Measurements from ENCODE around the gene CLCN6. TPM values are rescaled to one million over a fixed set of nuclear protein-coding genes. Genes with fewer than 3 reads are reported as not detected.

The CLCN6 gene
- total RNA-seq, 1 donor from 2014 or later, result 16.1 TPM

- Histone ChIP-seq H3K27me3 (ENCODE audit: low read depth) (no peaks in the 10 kb centered on the region), H3K27ac (replicated peaks) (peak overlapping the region; percentile 5), H3K4me1 (peaks cover 22% of the 10 kb centered on the region), H3K4me3 (no peak overlapping the region), H3K9me3 (replicated peaks) (no peaks in the 10 kb centered on the region), H3K36me3 (peaks cover 80% of the 10 kb centered on the region)
- DNase-seq, result no peak
- intact Hi-C loops (cut with micrococcal nuclease), result loop anchor here (5.0 kb wide), 1 partner anchor 52 kb away; no protein-coding TSS in a partner anchor
- no peak for TF ChIP-seq CTCF (IDR thresholded peaks at IDR 0.05; ENCODE audit: borderline replicate concordance)
Measured at GRCh38 chr1:11839727-11840705, 34.0 kb downstream of the CLCN6 start.

- peaks cover 66% of the 10 kb centered on the region for H3K36me3 ChIP-seq
- H3K9me3 ChIP-seq (replicated peaks), result no peaks in the 10 kb centered on the region
- no peaks in the 10 kb centered on the region for H3K27me3 ChIP-seq (ENCODE audit: low read depth)
- intact Hi-C loops (cut with micrococcal nuclease), result no loop called here
- H3K4me1 ChIP-seq, result peaks cover 22% of the 10 kb centered on the region
- TF ChIP-seq CTCF (IDR thresholded peaks at IDR 0.05; ENCODE audit: borderline replicate concordance), result no peak
- H3K27ac ChIP-seq (replicated peaks), result peak overlapping the region; percentile 46
- no peak overlapping the region for H3K4me3 ChIP-seq
- DNase-seq, result no peak
Measured at GRCh38 chr1:11841245-11842153, 35.5 kb downstream of the CLCN6 start.

GRCh38 chr1:11842154-11843041 lies 36.4 kb downstream of the CLCN6 start:
- peak; percentile 39 for DNase-seq
- Histone ChIP-seq H3K27me3 (ENCODE audit: low read depth) (no peaks in the 10 kb centered on the region), H3K4me1 (peaks cover 22% of the 10 kb centered on the region), H3K27ac (replicated peaks) (peak overlapping the region; percentile 46), H3K9me3 (replicated peaks) (no peaks in the 10 kb centered on the region), H3K4me3 (no peak overlapping the region), H3K36me3 (peaks cover 57% of the 10 kb centered on the region)
- intact Hi-C loops (cut with micrococcal nuclease), result no loop called here
- TF ChIP-seq CTCF (IDR thresholded peaks at IDR 0.05; ENCODE audit: borderline replicate concordance), result no peak

- no peak overlapping the region for H3K27ac ChIP-seq (replicated peaks)
- H3K4me1 ChIP-seq, result peaks cover 30% of the 10 kb centered on the region
- H3K4me3 ChIP-seq, result no peak overlapping the region
- H3K36me3 ChIP-seq, result peaks cover 25% of the 10 kb centered on the region
- no peaks in the 10 kb centered on the region for H3K9me3 ChIP-seq (replicated peaks)
- H3K27me3 ChIP-seq (ENCODE audit: low read depth), result peaks cover 6% of the 10 kb centered on the region
- intact Hi-C loops (cut with micrococcal nuclease), result no loop called here
- TF ChIP-seq CTCF (IDR thresholded peaks at IDR 0.05; ENCODE audit: borderline replicate concordance), result no peak
- DNase-seq, result no peak
Measured at GRCh38 chr1:11845641-11846335, 39.8 kb downstream of the CLCN6 start.

Measured in left ventricle myocardium inferior (tissue), 1 donor.